ENCODE results near the gene CASS4.

DNA sequence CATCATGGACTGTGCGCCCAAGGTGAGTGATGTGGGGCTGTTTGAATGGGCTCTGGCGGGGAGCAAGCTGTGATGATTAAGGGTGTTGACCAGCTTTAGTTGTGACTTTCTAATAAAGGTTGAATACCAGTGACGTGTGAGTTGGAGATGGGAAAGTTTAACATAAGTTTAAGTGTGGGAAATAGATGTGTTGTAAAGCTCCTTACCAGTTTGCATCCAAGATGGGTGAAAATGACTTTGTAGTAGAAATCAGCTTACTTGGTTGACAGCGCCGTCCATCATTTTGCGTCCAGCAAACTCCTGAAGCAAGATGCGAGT lies 372 bp downstream of the CASS4 start:
- TF ChIP-seq, protein P1, sequence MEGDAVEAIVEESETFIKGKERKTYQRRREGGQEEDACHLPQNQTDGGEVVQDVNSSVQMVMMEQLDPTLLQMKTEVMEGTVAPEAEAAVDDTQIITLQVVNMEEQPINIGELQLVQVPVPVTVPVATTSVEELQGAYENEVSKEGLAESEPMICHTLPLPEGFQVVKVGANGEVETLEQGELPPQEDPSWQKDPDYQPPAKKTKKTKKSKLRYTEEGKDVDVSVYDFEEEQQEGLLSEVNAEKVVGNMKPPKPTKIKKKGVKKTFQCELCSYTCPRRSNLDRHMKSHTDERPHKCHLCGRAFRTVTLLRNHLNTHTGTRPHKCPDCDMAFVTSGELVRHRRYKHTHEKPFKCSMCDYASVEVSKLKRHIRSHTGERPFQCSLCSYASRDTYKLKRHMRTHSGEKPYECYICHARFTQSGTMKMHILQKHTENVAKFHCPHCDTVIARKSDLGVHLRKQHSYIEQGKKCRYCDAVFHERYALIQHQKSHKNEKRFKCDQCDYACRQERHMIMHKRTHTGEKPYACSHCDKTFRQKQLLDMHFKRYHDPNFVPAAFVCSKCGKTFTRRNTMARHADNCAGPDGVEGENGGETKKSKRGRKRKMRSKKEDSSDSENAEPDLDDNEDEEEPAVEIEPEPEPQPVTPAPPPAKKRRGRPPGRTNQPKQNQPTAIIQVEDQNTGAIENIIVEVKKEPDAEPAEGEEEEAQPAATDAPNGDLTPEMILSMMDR (IDR thresholded peaks at IDR 0.05; ENCODE audit: extremely low read depth in 1 of 2, insufficient read depth in 1 of 2, low read depth in 1 of 2, low read length in 2 of 2): no peak
- TF ChIP-seq POLR2A (IDR thresholded peaks at IDR 0.05; ENCODE audit: low read depth, low read length) (no peak), EZH2 (IDR thresholded peaks at IDR 0.05; ENCODE audit: borderline replicate concordance, low read depth, low read length, severe bottlenecking) (no peak), POLR2AphosphoS5 (IDR thresholded peaks at IDR 0.05; ENCODE audit: insufficient read depth, low read depth, low read length) (no peak)
